Astrocyte (in vitro differentiated cells and primary cell): ENCODE data around the gene GALNT17.

ENCODE experiments used
- CTCF ChIP-seq: IDR thresholded peaks from 2 replicates; pipeline ENCODE4 v1.5.1; 2011; ENCODE audit warnings: low read depth, mild to moderate bottlenecking, inconsistent platforms, low read length, moderate library complexity; ENCODE audit not compliant: insufficient read depth
- EZH2 ChIP-seq: IDR thresholded peaks from 2 replicates; pipeline ENCODE4 v1.6.1; 2012; ENCODE audit warnings: mild to moderate bottlenecking, low read length, inconsistent platforms; ENCODE audit not compliant: insufficient read depth

GRCh38 chr7:71535616-71536015 lies 403.7 kb downstream of the GALNT17 start:
- TF ChIP-seq CTCF (no peak), EZH2 (no peak)
